H9 (cell line): Measurements from ENCODE around the gene CPT1B. TPM values are rescaled to one million over a fixed set of nuclear protein-coding genes. Genes with fewer than 3 reads are reported as not detected.

Experiments
- DNase-seq: peaks from one replicate; pipeline ENCODE4 v3.0.0-alpha.2; 2017
- H2AFZ ChIP-seq: one replicate; pipeline ENCODE4 v1.6.1; 2013; ENCODE audit warnings: mild to moderate bottlenecking, low read length, control low read depth, moderate library complexity
- H2AK5ac ChIP-seq: 2 replicates; pipeline ENCODE4 v1.6.1; 2013; ENCODE audit warnings: low read length, control low read depth, mixed read lengths; ENCODE audit not compliant: insufficient read length
- H2BK120ac ChIP-seq: one replicate; pipeline ENCODE4 v1.6.1; 2013; ENCODE audit warnings: low read depth, mild to moderate bottlenecking, low read length, control low read depth, inconsistent platforms; ENCODE audit not compliant: poor library complexity, severe bottlenecking
- H2BK12ac ChIP-seq: 2 replicates; pipeline ENCODE4 v1.6.1; 2013; ENCODE audit warnings: low read length, control low read depth, mixed read lengths, low read depth; ENCODE audit not compliant: insufficient read length
- H2BK15ac ChIP-seq: 2 replicates; pipeline ENCODE4 v1.6.1; 2013; ENCODE audit warnings: low read depth, low read length, control low read depth
- H2BK20ac ChIP-seq: one replicate; pipeline ENCODE4 v1.6.1; 2013; ENCODE audit warnings: low read depth, mild to moderate bottlenecking, low read length, control low read depth, inconsistent platforms; ENCODE audit not compliant: poor library complexity, severe bottlenecking
- H2BK5ac ChIP-seq: 2 replicates; pipeline ENCODE4 v1.6.1; 2013; ENCODE audit warnings: low read length, control low read depth, mixed read lengths; ENCODE audit not compliant: insufficient read length
- H3K14ac ChIP-seq: 2 replicates; pipeline ENCODE4 v1.6.1; 2013; ENCODE audit warnings: low read length, control low read depth; ENCODE audit not compliant: insufficient read depth
- H3K18ac ChIP-seq: 2 replicates; pipeline ENCODE4 v1.6.1; 2013; ENCODE audit warnings: low read depth, mild to moderate bottlenecking, mixed read lengths, low read length, control low read depth; ENCODE audit not compliant: insufficient read length
- H3K23ac ChIP-seq: 2 replicates; pipeline ENCODE4 v1.6.1; 2013; ENCODE audit warnings: low read length, control low read depth, mixed read lengths, low read depth; ENCODE audit not compliant: insufficient read length
- H3K23me2 ChIP-seq: 2 replicates; pipeline ENCODE4 v1.6.1; 2013; ENCODE audit warnings: low read depth, mild to moderate bottlenecking, mixed read lengths, low read length, control low read depth; ENCODE audit not compliant: insufficient read length, poor library complexity, severe bottlenecking
- H3K27ac ChIP-seq: 2 replicates; pipeline ENCODE4 v1.5.1; 2013; ENCODE audit warnings: low read length, control low read depth, mixed read lengths, low read depth; ENCODE audit not compliant: insufficient read length
- H3K27me3 ChIP-seq: 2 replicates; pipeline ENCODE4 v1.6.1; 2013; ENCODE audit warnings: low read length, control low read depth, inconsistent platforms; ENCODE audit not compliant: insufficient read depth
- H3K4ac ChIP-seq: 2 replicates; pipeline ENCODE4 v1.6.1; 2013; ENCODE audit warnings: low read depth, mild to moderate bottlenecking, control low read depth, inconsistent platforms, low read length, moderate library complexity
- H3K4me1 ChIP-seq: 2 replicates; pipeline ENCODE4 v1.6.1; 2013; ENCODE audit warnings: low read length, control low read depth, inconsistent platforms; ENCODE audit not compliant: insufficient read depth
- H3K4me2 ChIP-seq: 2 replicates; pipeline ENCODE4 v1.6.1; 2013; ENCODE audit warnings: low read length, control low read depth, mixed read lengths; ENCODE audit not compliant: insufficient read length, insufficient read depth
- H3K56ac ChIP-seq: 2 replicates; pipeline ENCODE4 v1.6.1; 2013; ENCODE audit warnings: low read depth, mild to moderate bottlenecking, mixed read lengths, low read length, control low read depth; ENCODE audit not compliant: insufficient read length
- H3K79me1 ChIP-seq: 2 replicates; pipeline ENCODE4 v1.6.1; 2013; ENCODE audit warnings: low read depth, mild to moderate bottlenecking, moderate library complexity, low read length, control low read depth, inconsistent platforms; ENCODE audit not compliant: insufficient read depth, poor library complexity, severe bottlenecking
- H3K79me2 ChIP-seq: 2 replicates; pipeline ENCODE4 v1.6.1; 2013; ENCODE audit warnings: low read length, control low read depth, inconsistent platforms; ENCODE audit not compliant: insufficient read depth
- H3K9ac ChIP-seq: 2 replicates; pipeline ENCODE4 v1.6.1; 2013; ENCODE audit warnings: low read length, control low read depth, mixed read lengths; ENCODE audit not compliant: insufficient read length; ENCODE audit errors: extremely low read depth
- H3K9me3 ChIP-seq: one replicate; pipeline ENCODE4 v1.6.1; 2013; ENCODE audit warnings: low read depth, low read length, inconsistent platforms; ENCODE audit not compliant: control insufficient read depth
- H3T11ph ChIP-seq: one replicate; pipeline ENCODE4 v1.6.1; 2013; ENCODE audit warnings: mild to moderate bottlenecking, low read length, control low read depth, inconsistent platforms
- H4K20me1 ChIP-seq: one replicate; pipeline ENCODE4 v1.6.1; 2013; ENCODE audit not compliant: control insufficient read depth, insufficient read length, insufficient read depth
- H4K5ac ChIP-seq: 2 replicates; pipeline ENCODE4 v1.6.1; 2013; ENCODE audit warnings: low read depth, mild to moderate bottlenecking, mixed read lengths, low read length, control low read depth; ENCODE audit not compliant: insufficient read length
- H4K8ac ChIP-seq: replicated peaks from 2 replicates; pipeline ENCODE4 v1.6.1; 2013; ENCODE audit warnings: low read length, control low read depth, mixed read lengths, low read depth; ENCODE audit not compliant: insufficient read length
- H4K91ac ChIP-seq: 2 replicates; pipeline ENCODE4 v1.6.1; 2013; ENCODE audit warnings: low read depth, mild to moderate bottlenecking, moderate library complexity, mixed read lengths, low read length, control low read depth; ENCODE audit not compliant: insufficient read length
- H3K27ac Mint-ChIP-seq, 3 experiments: 2 replicates in 2 of 3; 3 replicates in 1 of 3; pipeline ENCODE4 v1.8.0; 2020 to 2021; ENCODE audit warnings: mixed read lengths in 3 of 3, mild to moderate bottlenecking in 1 of 3, moderate library complexity in 1 of 3
- H3K27me3 Mint-ChIP-seq: 2 replicates; pipeline ENCODE4 v1.8.0; 2021; ENCODE audit warnings: low read depth, mild to moderate bottlenecking, moderate library complexity, mixed read lengths
- H3K36me3 Mint-ChIP-seq, 3 experiments: 2 replicates in 2 of 3; 3 replicates in 1 of 3; pipeline ENCODE4 v1.8.0; 2020 to 2021; ENCODE audit warnings: low read depth in 3 of 3, mixed read lengths in 3 of 3; ENCODE audit not compliant: insufficient read depth in 1 of 3
- H3K4me1 Mint-ChIP-seq, 2 experiments: 2 replicates each; pipeline ENCODE4 v1.8.0; 2020; ENCODE audit warnings: mixed read lengths in 2 of 2
- H3K4me3 Mint-ChIP-seq, 2 experiments: 2 replicates in 1 of 2; 3 replicates in 1 of 2; pipeline ENCODE4 v1.8.0; 2020 to 2021; ENCODE audit warnings: mild to moderate bottlenecking in 2 of 2, mixed read lengths in 2 of 2, moderate library complexity in 1 of 2
- H3K9me3 Mint-ChIP-seq, 2 experiments: 2 replicates in 1 of 2; 3 replicates in 1 of 2; pipeline ENCODE4 v1.8.0; 2020; ENCODE audit warnings: mild to moderate bottlenecking in 2 of 2, mixed read lengths in 2 of 2, moderate library complexity in 1 of 2
- CTCF ChIP-seq: fragments of 200-600 bp; sonication (generic); conservative IDR thresholded peaks from 3 replicates; pipeline ENCODE4 v1.8.0; 2021; ENCODE audit warnings: antibody characterized with exemption, mild to moderate bottlenecking
- WGBS: extraction: QIAGEN DNeasy Blood & Tissue Kit; methylation state at CpG from one replicate; pipeline ENCODE4 v1.1.7; 2013; ENCODE audit warnings: missing lambda C conversion rate, low lambda C conversion rate, mixed read lengths; ENCODE audit not compliant: insufficient read length; ENCODE audit errors: extremely low coverage; 5-methylcytosine and 5-hydroxymethylcytosine counted together
- total RNA-seq: library from RNA; stranded (reverse); gene quantifications from 2 replicates; pipeline ENCODE4 v1.2.1, GENCODE V29; 2021

CPT1B gene
- total RNA-seq, 1 experiment from 2014 or later = 65.7 TPM

- H3K9me3 Mint-ChIP-seq = no peaks in the 10 kb centered on the region; a peak in 1 of 5 replicates
- peaks cover 78% of the 10 kb centered on the region for H3K27me3 Mint-ChIP-seq
- no peak overlapping the region for H3K27ac ChIP-seq
Observed at GRCh38 chr22:50531962-50532674, 46.1 kb downstream of the CPT1B start.

More at GRCh38 chr22:50531962-50532674, 46.1 kb downstream of the CPT1B start:
- H3K4me1 ChIP-seq = no peaks in the 10 kb centered on the region
- no peak overlapping the region for H3K23ac ChIP-seq
- H2BK15ac ChIP-seq = no peak overlapping the region
- H3K56ac ChIP-seq = no peak overlapping the region
- peaks cover 18% of the 10 kb centered on the region for H3K23me2 ChIP-seq
- H4K5ac ChIP-seq = no peak overlapping the region
- H3K79me2 ChIP-seq = no peaks in the 10 kb centered on the region
- TF ChIP-seq CTCF = no peak
- no peak overlapping the region; the same call in 1 of the 2 replicates for H3K14ac ChIP-seq
- peak; percentile 53 for DNase-seq
- no peak overlapping the region for H4K8ac ChIP-seq
- H2BK20ac ChIP-seq = no peak overlapping the region
- no peak overlapping the region for H2BK12ac ChIP-seq
- Mint-ChIP-seq H3K4me3 (peak overlapping the region; percentile 47 to 80), H3K27ac (no peak overlapping the region), H3K4me1 (peaks cover 11 to 15% of the 10 kb centered on the region in 2 experiments), H3K36me3 (no peaks in the 10 kb centered on the region; a peak in 1 of 7 replicates)
- H3K9me3 ChIP-seq = no peaks in the 10 kb centered on the region
- H4K91ac ChIP-seq = no peak overlapping the region
- H3K79me1 ChIP-seq = no peaks in the 10 kb centered on the region
- H3K18ac ChIP-seq = peak overlapping the region; percentile 79
- H2AK5ac ChIP-seq = no peak overlapping the region
- peak overlapping the region; percentile 34 for H3K4me2 ChIP-seq
- H3T11ph ChIP-seq = no peak overlapping the region
- no peak overlapping the region for H2BK120ac ChIP-seq
- H3K27me3 ChIP-seq = peaks cover 37% of the 10 kb centered on the region; the same call in 1 of the 2 replicates
- H3K4ac ChIP-seq = no peak overlapping the region
- no peaks in the 10 kb centered on the region for H4K20me1 ChIP-seq
- H2BK5ac ChIP-seq = no peak overlapping the region
- H2AFZ ChIP-seq = no peak overlapping the region
- WGBS = no CpG with 5 or more reads among the region's 56 CpGs
- H3K9ac ChIP-seq = no peak overlapping the region
